HG03280 (cell line): ENCODE results near the gene HEXD.
"Not testable (repeated sequence)": the region's sequence is repeated elsewhere in the genome, so short reads cannot be mapped to it uniquely, and the experiment has no call there.

Experiments used
- ATAC-seq: cut with Tn5 transposase; IDR thresholded peaks from one replicate; pipeline ENCODE4 v1.9.1; 2021; ENCODE audit warnings: mild to moderate bottlenecking, moderate library complexity; ENCODE audit not compliant: unreplicated experiment

The HEXD gene

DNA sequence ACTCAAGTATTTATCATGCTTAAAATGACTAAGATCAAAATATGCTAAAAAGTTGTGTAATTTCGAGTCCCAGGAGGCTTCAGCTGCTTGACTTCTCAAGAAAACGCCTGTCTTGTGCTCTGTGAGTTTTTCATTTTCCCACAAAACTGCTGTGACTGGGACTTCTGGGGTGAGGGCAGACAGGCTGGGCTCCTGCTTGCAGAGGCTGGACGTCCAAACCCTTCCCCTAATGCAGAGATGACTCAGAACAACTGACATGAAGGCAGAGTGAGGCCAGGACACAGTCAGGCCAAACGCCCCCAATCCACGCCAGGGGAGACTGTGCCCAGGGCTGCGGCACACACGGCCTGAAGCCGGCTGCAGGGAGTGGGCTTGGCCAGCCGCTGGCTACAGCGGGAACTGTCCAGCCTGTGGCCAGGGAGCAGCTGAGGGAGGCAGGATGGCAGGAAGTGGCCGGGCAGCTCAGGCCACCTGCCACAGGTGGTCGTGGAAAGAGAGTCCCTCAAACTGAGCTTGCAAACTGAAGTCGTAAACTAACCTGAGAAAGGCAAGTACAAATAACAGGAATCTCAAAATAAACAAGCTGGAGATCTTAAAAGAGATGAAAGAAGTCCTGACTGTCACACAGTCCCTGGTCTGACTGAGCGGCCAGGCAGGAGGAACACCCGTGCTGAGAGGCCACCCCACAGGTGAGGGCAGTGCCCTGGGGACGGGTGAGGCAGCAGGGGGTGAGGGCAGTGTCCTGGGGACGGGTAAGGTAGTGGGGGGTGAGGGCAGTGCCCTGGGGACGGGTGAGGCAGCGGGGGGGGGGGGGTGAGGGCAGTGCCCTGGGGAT lies 21.3 kb upstream of the HEXD start:
- ATAC-seq = no peak

- no peak for ATAC-seq
Observed at GRCh38 chr17:82397449-82398335, 20.5 kb upstream of the HEXD start.

DNA sequence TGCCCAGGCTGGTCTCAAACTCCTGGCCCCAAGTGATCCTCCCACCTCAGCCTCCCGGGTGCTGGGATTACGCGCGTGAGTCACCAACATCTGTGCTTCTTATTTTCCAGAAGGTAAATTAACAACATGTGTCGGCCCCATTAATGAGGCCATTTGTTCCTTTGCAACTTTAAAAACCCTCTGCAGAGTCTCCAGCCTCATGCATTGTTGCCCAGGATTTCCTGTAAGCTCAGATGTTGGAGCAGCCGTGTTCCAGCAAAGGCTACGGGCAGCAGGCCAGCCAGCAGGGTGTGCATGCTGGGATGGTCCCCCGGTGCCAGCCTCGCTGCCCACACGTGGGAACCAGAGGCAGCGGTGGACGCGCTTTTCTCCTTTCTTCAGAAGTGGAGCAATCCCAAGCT lies 19.1 kb upstream of the HEXD start:
- ATAC-seq = no peak

DNA sequence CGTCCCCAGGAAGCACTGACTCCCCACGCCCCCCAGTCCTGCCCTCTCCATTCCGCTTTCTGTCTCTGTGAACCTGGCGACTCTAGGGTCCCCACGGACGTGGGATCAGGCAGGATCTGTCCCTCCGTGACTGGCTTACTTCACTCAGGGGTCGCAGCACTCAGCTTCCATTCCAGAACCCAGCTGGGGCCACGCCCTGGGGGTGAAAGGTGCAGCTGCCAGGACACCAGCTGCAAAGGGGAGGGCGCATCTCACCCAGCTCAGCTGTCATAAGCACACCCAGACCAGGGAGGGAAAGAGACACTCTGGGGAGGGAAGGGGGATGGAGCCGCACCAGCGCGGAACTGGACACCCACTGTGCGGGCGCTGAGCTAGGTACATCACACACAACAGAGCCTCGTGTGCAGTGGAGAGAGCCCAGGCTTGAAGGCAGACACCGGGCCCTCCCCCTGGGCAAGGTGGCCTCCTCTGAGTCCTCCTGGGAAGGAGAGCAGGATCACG lies 18.5 kb upstream of the HEXD start:
- no peak for ATAC-seq

- no peak for ATAC-seq
Observed at GRCh38 chr17:82400206-82400605, 17.9 kb upstream of the HEXD start.

DNA sequence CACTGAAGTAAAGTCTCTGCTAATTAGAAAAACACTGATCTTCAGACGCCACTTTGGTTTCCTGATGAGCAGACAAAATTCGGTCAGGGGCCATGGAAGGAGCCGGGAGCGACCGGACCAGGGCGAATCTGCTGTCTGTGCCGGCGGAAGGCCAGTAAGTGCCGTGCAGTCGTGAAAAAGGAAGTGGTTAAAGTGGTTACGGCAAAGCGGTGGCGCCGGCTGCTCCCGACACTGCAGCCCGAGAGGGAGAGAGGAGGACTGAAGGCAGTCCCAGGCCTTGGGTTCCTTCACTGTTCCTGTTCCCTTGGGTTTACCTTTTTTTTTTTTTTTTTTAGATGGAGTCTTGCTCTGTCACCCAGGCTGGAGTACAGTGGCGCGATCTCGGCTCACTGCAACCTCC lies 17.3 kb upstream of the HEXD start:
- no peak for ATAC-seq

GRCh38 chr17:82402865-82403264 lies 15.3 kb upstream of the HEXD start:
- ATAC-seq = no peak

DNA sequence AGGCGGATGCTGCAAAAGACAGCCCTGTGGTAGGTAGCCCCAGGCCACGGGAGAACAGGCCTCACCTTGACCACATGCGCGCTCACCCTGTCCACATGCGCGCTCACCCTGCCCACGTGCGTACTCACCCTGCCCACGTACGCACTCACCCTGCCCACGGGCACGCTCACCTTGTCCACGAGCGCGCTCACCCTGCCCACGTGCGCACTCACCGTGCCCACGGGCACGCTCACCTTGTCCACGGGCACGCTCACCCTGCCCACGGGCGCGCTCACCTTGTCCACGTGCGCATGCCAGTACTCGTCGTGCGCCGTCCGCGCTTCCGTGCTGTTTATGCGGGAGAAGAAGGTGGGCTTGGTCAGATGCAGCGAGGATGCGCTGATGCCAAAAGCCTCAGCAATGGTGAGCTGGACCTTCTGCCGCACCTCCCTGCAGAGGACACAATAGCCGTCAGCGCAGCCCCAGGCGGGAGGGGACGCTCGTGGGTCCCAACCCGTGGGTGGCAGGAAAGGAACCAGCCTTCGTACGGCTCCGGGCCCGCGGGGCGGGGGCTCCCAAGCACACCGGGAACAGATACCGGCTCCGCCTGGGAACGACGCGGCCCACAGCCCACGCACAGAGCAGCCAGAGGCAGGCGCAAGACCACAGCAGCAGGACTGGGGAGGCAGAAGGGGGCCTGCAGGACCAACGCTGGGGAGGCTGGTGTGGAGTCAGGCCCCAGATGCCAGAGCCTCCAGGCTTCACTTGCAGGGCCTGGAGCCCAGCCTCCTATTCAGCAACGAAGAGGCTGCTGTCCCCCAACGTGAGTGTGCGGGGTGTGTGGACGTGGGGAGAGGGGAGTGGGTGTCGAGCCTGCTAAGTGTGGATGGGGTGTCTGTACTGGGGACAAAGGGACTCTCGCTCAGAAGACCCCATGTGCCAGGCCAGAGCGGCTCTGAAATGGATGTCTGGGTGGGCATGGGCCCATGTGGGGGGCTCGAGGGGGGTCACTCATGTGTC lies 14.2 kb upstream of the HEXD start:
- no peak for ATAC-seq

DNA sequence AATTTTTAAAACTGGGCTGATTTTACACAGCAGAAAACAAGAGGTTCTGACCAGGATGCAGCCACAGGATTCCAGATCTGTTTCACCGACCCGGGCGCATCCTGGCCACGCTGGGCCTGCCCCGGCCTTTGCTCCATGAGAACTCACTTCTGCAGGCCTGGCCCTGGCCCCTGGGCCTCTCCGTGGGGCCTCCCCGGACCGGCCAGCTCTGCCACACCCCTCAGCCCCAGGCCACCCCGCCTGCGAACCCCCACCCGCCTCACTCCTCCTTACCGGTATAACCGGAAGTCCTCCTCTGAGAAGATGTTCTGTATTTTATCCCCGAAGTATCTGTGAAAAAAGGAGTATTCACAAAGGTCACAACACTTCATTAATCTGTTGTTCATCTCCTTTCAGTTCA lies 13.1 kb upstream of the HEXD start:
- ATAC-seq = no peak

DNA sequence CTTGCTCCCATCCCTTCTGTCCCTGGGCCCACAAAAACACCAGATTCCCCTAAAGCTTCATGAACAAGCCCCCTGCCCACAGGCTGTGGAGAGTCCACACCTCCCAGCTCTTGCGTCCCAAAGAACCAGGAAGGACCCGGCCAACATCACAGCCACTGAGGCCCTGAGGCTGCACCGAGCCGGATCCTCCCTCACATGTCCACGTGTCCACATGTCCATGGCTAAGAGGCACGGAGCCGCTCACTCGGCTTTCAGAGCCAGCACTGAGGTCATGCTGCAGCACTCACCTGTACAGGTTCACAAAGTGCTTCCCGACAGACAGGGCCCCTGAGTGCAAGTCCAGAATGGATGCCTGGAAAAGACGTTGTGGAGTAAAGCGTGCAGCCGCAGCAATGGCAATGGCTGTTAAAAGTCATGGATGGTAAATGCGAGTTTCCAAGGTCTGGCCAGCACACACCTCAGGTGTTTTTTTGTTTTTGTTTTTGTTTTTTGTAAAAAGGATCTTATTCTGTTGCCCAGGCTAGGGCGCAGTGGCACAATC lies 11.9 kb upstream of the HEXD start:
- no peak for ATAC-seq

DNA sequence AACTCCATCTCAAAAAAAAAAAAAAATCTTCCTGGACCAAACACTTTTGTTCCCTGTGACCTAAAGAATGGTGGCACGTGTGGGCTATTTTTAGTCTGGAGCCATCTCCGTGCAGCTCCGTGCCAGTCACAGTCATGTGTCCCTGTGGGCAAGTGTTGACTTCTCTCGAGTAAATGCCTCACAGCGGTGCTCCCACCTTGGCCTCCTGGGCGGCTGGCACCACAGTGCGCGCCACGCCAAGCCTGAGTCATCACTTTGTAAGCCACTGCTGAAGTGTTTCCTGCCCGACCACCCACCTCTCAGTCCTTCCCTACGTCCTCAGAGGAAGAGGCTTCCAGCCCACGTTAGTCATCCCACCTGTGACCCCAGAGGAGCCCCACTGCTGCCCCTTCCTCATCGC lies 10.9 kb upstream of the HEXD start:
- no peak for ATAC-seq

DNA sequence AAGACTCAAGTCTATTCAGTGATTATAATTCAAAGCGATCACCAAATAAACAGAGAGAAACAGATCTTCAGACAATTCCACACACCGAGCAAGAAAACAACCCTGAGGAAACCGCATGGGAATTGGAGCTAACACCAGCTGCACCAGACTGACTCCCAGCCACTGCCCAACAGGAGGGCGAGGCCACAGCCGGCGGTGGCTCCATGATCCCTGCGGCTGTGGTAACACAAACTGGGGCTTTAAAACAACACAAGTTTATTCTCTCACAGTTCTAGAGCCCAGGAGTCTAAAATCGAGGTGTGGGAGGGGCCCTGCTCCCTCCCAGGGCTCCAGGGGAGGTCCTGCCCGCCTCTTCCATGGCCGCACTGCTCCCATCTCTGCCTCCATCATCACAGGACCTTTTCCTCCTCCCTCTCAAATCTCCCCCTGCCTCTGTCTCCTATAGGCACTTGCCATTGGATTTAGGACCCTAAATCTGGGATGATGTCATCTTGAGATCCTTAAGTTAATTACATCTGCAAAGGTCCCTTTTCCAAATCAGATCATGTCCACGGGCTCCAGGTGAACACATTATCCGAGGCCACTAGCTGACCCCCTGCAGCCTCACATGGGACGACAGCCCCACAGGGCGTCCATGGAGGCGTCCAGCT lies 9.7 kb upstream of the HEXD start:
- ATAC-seq = no peak

DNA sequence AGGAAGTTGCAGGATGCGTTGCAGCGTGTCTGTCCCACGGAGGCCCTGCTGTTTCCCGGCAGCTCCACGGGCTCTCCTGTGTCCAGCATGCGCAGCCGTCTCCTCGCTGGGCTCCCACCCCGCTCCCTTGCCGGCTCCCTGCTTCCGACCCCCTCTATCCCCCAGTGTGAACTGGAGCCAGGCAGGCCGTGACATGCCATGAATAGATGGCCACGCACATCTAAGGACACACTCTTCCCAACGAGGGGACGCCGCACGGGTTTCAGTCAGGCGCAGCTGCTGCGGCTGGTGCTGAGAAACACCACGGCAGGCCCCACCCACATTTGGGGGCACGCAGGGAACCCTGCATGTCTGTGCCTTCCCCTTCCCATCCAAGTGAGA lies 9.2 kb upstream of the HEXD start:
- ATAC-seq = no peak

- no peak for ATAC-seq
Observed at GRCh38 chr17:82410014-82410716, 8.0 kb upstream of the HEXD start.

GRCh38 chr17:82411396-82412053 lies 6.6 kb upstream of the HEXD start:
- no peak for ATAC-seq

GRCh38 chr17:82412081-82412480 lies 6.1 kb upstream of the HEXD start:
- ATAC-seq = not testable (repeated sequence)

- no peak for ATAC-seq
Observed at GRCh38 chr17:82412535-82413520, 5.3 kb upstream of the HEXD start.
